ENCODE results near the gene OR52W1.

OR52W1 gene

GRCh38 chr11:6224421-6224820 lies 25.4 kb downstream of the OR52W1 start:
- Histone ChIP-seq H3K4me3 (ENCODE audit: low read depth, low read length, poor library complexity, severe bottlenecking) (no peak overlapping the region), H3F3A (ENCODE audit: insufficient read depth, low read length) (no peaks in the 10 kb centered on the region), H3K9ac (ENCODE audit: low read length) (no peak overlapping the region), H3K4me1 (ENCODE audit: insufficient read depth, low read length, severe bottlenecking) (no peaks in the 10 kb centered on the region), H3K27ac (ENCODE audit: low read depth, low read length, poor library complexity, severe bottlenecking) (no peak overlapping the region), H3K4me2 (ENCODE audit: low read length) (no peak overlapping the region), H2AFZ (ENCODE audit: low read length) (no peak overlapping the region), H3K36me3 (ENCODE audit: insufficient read depth, low read length) (peaks cover 36% of the 10 kb centered on the region), H3K9me3 (ENCODE audit: low read length) (no peaks in the 10 kb centered on the region), H3K27me3 (ENCODE audit: insufficient read depth, low read length) (no peaks in the 10 kb centered on the region), H3K9me2 (ENCODE audit: low read depth, low read length) (no peaks in the 10 kb centered on the region), H4K20me1 (ENCODE audit: insufficient read depth, low read length) (no peaks in the 10 kb centered on the region), H3K79me2 (ENCODE audit: insufficient read depth, low read length) (peaks cover 4% of the 10 kb centered on the region; the same call in 1 of the 2 replicates)
- TF ChIP-seq CTCF (IDR thresholded peaks at IDR 0.05; ENCODE audit: low read length) (no peak), EZH2 (IDR thresholded peaks at IDR 0.05; ENCODE audit: borderline replicate concordance, low read length) (no peak)

DNA sequence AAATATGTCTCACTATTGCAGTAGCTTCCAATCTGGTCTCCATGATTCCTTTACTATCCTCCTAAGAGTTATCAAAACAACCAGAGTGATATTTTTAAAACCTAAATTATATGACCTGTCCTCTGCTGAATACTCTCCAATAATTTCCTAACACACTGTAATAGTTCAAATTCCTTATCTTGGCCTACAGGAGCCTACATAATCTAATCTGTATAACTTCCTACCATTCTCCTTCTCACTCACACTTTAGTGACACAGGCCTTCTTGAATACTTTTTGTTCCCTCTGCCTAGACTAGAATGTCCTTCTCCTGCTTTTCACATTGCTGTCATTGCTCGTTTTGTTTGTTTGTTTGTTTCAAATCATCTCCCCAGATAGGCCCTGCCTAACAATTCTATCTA lies 26.0 kb downstream of the OR52W1 start:
- Histone ChIP-seq H2AFZ (ENCODE audit: low read length) (no peak overlapping the region), H3K36me3 (ENCODE audit: insufficient read depth, low read length) (peaks cover 30% of the 10 kb centered on the region), H3K4me3 (ENCODE audit: low read depth, low read length, poor library complexity, severe bottlenecking) (no peak overlapping the region), H3K9ac (ENCODE audit: low read length) (no peak overlapping the region), H3K79me2 (ENCODE audit: insufficient read depth, low read length) (peaks cover 6% of the 10 kb centered on the region; the same call in 1 of the 2 replicates), H3K4me2 (ENCODE audit: low read length) (no peak overlapping the region), H3K27me3 (ENCODE audit: insufficient read depth, low read length) (no peaks in the 10 kb centered on the region), H3K9me2 (ENCODE audit: low read depth, low read length) (no peaks in the 10 kb centered on the region), H3F3A (ENCODE audit: insufficient read depth, low read length) (no peaks in the 10 kb centered on the region), H3K27ac (ENCODE audit: low read depth, low read length, poor library complexity, severe bottlenecking) (no peak overlapping the region), H3K9me3 (ENCODE audit: low read length) (no peaks in the 10 kb centered on the region), H4K20me1 (ENCODE audit: insufficient read depth, low read length) (no peaks in the 10 kb centered on the region), H3K4me1 (ENCODE audit: insufficient read depth, low read length, severe bottlenecking) (peaks cover 2% of the 10 kb centered on the region)
- TF ChIP-seq EZH2 (IDR thresholded peaks at IDR 0.05; ENCODE audit: borderline replicate concordance, low read length), result no peak
- no peak for TF ChIP-seq CTCF (IDR thresholded peaks at IDR 0.05; ENCODE audit: low read length)

DNA sequence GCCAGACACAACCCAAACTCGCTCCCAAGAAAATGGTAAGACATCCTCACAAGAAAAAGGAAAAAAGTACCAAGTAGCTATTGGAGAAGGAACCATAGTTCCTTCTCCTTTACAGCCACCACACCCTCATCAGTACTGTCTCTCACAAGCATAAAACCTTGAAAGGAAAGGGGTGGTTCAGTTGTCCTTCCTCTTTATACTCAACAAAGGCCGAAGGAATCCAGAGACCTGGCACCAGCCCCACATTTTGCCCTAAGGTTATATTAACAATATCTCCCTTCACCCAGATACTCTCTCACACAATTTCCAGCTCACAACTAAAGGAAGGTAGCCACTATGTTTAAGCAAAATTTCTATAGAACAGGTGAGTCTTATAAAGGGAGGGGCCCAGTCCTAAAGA lies 26.9 kb downstream of the OR52W1 start:
- no peaks in the 10 kb centered on the region for H3K9me2 ChIP-seq (ENCODE audit: low read depth, low read length)
- H3K27me3 ChIP-seq (ENCODE audit: insufficient read depth, low read length), result no peaks in the 10 kb centered on the region
- H4K20me1 ChIP-seq (ENCODE audit: insufficient read depth, low read length), result no peaks in the 10 kb centered on the region
- H3K27ac ChIP-seq (ENCODE audit: low read depth, low read length, poor library complexity, severe bottlenecking), result no peak overlapping the region
- no peaks in the 10 kb centered on the region for H3K9me3 ChIP-seq (ENCODE audit: low read length)
- H3K79me2 ChIP-seq (ENCODE audit: insufficient read depth, low read length), result peaks cover 6% of the 10 kb centered on the region; the same call in 1 of the 2 replicates
- H3K4me1 ChIP-seq (ENCODE audit: insufficient read depth, low read length, severe bottlenecking), result peaks cover 11% of the 10 kb centered on the region
- H3K4me3 ChIP-seq (ENCODE audit: low read depth, low read length, poor library complexity, severe bottlenecking), result no peak overlapping the region
- TF ChIP-seq EZH2 (IDR thresholded peaks at IDR 0.05; ENCODE audit: borderline replicate concordance, low read length) (no peak), CTCF (IDR thresholded peaks at IDR 0.05; ENCODE audit: low read length) (no peak)
- no peak overlapping the region for H3K9ac ChIP-seq (ENCODE audit: low read length)
- H3K36me3 ChIP-seq (ENCODE audit: insufficient read depth, low read length), result peaks cover 29% of the 10 kb centered on the region
- H3F3A ChIP-seq (ENCODE audit: insufficient read depth, low read length), result no peaks in the 10 kb centered on the region
- no peak overlapping the region for H3K4me2 ChIP-seq (ENCODE audit: low read length)
- H2AFZ ChIP-seq (ENCODE audit: low read length), result no peak overlapping the region
